Activated T-cell treated with anti-CD3 and anti-CD28 coated beads for 48 hours (primary cell): Measurements from ENCODE around the gene HEY2.
A peak's percentile ranks its signal among the peaks of the same experiment; 100 is the strongest.

Source experiments
- DNase-seq: peaks from one replicate; pipeline ENCODE4 v3.0.0-alpha.2; 2020; ENCODE audit warnings: low read depth

HEY2 gene

GRCh38 chr6:125745281-125746018 lies 4.0 kb upstream of the HEY2 start:
- no peak for DNase-seq

GRCh38 chr6:125746019-125746414 lies 3.4 kb upstream of the HEY2 start:
- no peak for DNase-seq

GRCh38 chr6:125746731-125747588 lies 2.5 kb upstream of the HEY2 start:
- DNase-seq = peak; percentile 40

GRCh38 chr6:125747589-125748405 lies 1.6 kb upstream of the HEY2 start:
- DNase-seq = peak; percentile 12

GRCh38 chr6:125748406-125749172 lies 843 bp upstream of the HEY2 start:
- peak; percentile 9 for DNase-seq

- no peak for DNase-seq
Measured at GRCh38 chr6:125749865-125750691, 646 bp downstream of the HEY2 start.

GRCh38 chr6:125750692-125751333 lies 1.4 kb downstream of the HEY2 start:
- no peak for DNase-seq

- DNase-seq = no peak
Measured at GRCh38 chr6:125751334-125751916, 2.0 kb downstream of the HEY2 start.

- DNase-seq = no peak
Measured at GRCh38 chr6:125752773-125753172, 3.3 kb downstream of the HEY2 start.

- no peak for DNase-seq
Measured at GRCh38 chr6:125753218-125753936, 3.9 kb downstream of the HEY2 start.

GRCh38 chr6:125753937-125754259 lies 4.5 kb downstream of the HEY2 start:
- DNase-seq = no peak

- no peak for DNase-seq
Measured at GRCh38 chr6:125754566-125754965, 5.1 kb downstream of the HEY2 start.

- DNase-seq = no peak
Measured at GRCh38 chr6:125759184-125759902, 9.9 kb downstream of the HEY2 start.

GRCh38 chr6:125759959-125760457 lies 10.6 kb downstream of the HEY2 start:
- no peak for DNase-seq

GRCh38 chr6:125764121-125764671 lies 14.8 kb downstream of the HEY2 start:
- no peak for DNase-seq

- DNase-seq = no peak
Measured at GRCh38 chr6:125765944-125766343, 16.5 kb downstream of the HEY2 start.

GRCh38 chr6:125766641-125767040 lies 17.2 kb downstream of the HEY2 start:
- no peak for DNase-seq

- DNase-seq = no peak
Measured at GRCh38 chr6:125769147-125769783, 19.8 kb downstream of the HEY2 start.
